Vagina (tissue), 2 donors: ENCODE measurements around the gene REPS1. TPM values are rescaled to one million over a fixed set of nuclear protein-coding genes. Genes with fewer than 3 reads are reported as not detected.

Experiments
- DNase-seq, 2 donors: peaks; one replicate each; pipeline ENCODE4 v3.0.0-alpha.2; 2017; ENCODE audit errors: extremely low spot score in 2 of 2
- H3K27ac ChIP-seq: fragments of 200-600 bp; sonication (generic); one replicate; pipeline ENCODE4 v1.5.1; 2019
- H3K27me3 ChIP-seq: fragments of 200-600 bp; sonication (generic); one replicate; pipeline ENCODE4 v1.5.1; 2019
- H3K36me3 ChIP-seq, 2 donors: fragments of 200-600 bp; sonication (generic); one replicate each; pipeline ENCODE4 v1.5.1; 2017 to 2019
- H3K4me1 ChIP-seq: fragments of 200-600 bp; sonication (generic); one replicate; pipeline ENCODE4 v1.5.1; 2019
- H3K4me3 ChIP-seq, 2 donors: fragments of 200-600 bp; sonication (generic); 1 replicate in 1 of 2; 2 replicates in 1 of 2; pipeline ENCODE4 v1.5.1; 2016 to 2019
- H3K9me3 ChIP-seq: fragments of 200-600 bp; sonication (generic); one replicate; pipeline ENCODE4 v1.5.1; 2019
- POLR2A ChIP-seq, 2 donors: fragments of 450-650 bp; IDR thresholded peaks; one replicate each; pipeline ENCODE4 v1.6.1; 2017; ENCODE audit warnings: antibody characterized with exemption in 2 of 2, mild to moderate bottlenecking in 2 of 2, moderate library complexity in 2 of 2
- POLR2AphosphoS5 ChIP-seq, 2 donors: sonication (generic); formaldehyde crosslinking; IDR thresholded peaks; one replicate each; pipeline ENCODE4 v1.9.0; 2017; ENCODE audit warnings: antibody characterized with exemption in 2 of 2, mild to moderate bottlenecking in 2 of 2, low read depth in 1 of 2; ENCODE audit not compliant: insufficient read depth in 1 of 2
- intact Hi-C: fragments of 100-400 bp; cut with DNase I; formaldehyde crosslinking; loops from one replicate; pipeline ENCODE4 v1.15.1; 2023
- total RNA-seq: library from RNA; depleted of rRNA; stranded (reverse); fragments of >200 nt; gene quantifications from one replicate; pipeline ENCODE4 v1.2.3, GENCODE V29; 2016
- TF ChIP-seq, protein P1 (sequence below), 3 experiments: fragments of 450-650 bp in 2 of 3; fragments of 200-600 bp in 1 of 3; sonication (generic) in 1 of 3; IDR thresholded peaks; one replicate each; pipeline ENCODE4 v1.5.1; 2017 to 2019; ENCODE audit warnings: antibody characterized with exemption in 3 of 3, mild to moderate bottlenecking in 2 of 3, moderate library complexity in 2 of 3

The REPS1 gene
- total RNA-seq, 1 donor from 2014 or later, result 96.5 TPM

DNA sequence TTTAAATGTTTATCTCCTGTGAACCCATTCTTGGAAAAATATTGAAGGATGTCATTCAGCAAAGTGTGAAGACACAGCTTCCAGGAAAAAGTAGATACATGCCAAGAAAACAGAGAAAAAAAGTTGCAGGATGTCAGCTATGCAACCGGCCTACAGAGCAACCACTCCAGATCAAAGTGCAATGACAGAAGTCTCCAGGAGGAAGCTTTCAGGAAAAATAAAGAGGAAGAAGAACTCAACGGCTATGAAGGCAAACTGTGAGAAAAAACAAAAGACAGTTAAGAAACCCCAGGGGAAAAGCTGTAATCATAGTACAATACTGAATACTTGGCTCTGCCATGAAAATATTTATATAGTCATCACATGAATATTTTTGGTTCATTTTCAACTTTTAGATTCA is 30.6 kb downstream of the REPS1 start:
- intact Hi-C loops, result no loop called here
- no peaks in the 10 kb centered on the region for H3K9me3 ChIP-seq
- H3K27ac ChIP-seq, result no peak overlapping the region
- no peak overlapping the region for H3K4me3 ChIP-seq
- H3K27me3 ChIP-seq, result no peaks in the 10 kb centered on the region
- no peaks in the 10 kb centered on the region for H3K36me3 ChIP-seq
- TF ChIP-seq POLR2AphosphoS5 (IDR thresholded peaks at IDR 0.05; ENCODE audit: insufficient read depth in 1 of 2, low read depth in 1 of 2), result no peak
- TF ChIP-seq POLR2A (IDR thresholded peaks at IDR 0.05), result no peak
- peaks cover 29% of the 10 kb centered on the region for H3K4me1 ChIP-seq
- no peak for DNase-seq

GRCh38 chr6:138956244-138956924 is 31.7 kb downstream of the REPS1 start:
- H3K9me3 ChIP-seq, result no peaks in the 10 kb centered on the region
- no peak for TF ChIP-seq POLR2AphosphoS5 (IDR thresholded peaks at IDR 0.05; ENCODE audit: insufficient read depth in 1 of 2, low read depth in 1 of 2)
- TF ChIP-seq POLR2A (IDR thresholded peaks at IDR 0.05), result no peak
- TF ChIP-seq, protein P1, sequence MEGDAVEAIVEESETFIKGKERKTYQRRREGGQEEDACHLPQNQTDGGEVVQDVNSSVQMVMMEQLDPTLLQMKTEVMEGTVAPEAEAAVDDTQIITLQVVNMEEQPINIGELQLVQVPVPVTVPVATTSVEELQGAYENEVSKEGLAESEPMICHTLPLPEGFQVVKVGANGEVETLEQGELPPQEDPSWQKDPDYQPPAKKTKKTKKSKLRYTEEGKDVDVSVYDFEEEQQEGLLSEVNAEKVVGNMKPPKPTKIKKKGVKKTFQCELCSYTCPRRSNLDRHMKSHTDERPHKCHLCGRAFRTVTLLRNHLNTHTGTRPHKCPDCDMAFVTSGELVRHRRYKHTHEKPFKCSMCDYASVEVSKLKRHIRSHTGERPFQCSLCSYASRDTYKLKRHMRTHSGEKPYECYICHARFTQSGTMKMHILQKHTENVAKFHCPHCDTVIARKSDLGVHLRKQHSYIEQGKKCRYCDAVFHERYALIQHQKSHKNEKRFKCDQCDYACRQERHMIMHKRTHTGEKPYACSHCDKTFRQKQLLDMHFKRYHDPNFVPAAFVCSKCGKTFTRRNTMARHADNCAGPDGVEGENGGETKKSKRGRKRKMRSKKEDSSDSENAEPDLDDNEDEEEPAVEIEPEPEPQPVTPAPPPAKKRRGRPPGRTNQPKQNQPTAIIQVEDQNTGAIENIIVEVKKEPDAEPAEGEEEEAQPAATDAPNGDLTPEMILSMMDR (IDR thresholded peaks at IDR 0.05), result no peak
- H3K4me1 ChIP-seq, result peaks cover 29% of the 10 kb centered on the region
- intact Hi-C loops, result no loop called here
- H3K27me3 ChIP-seq, result no peaks in the 10 kb centered on the region
- H3K4me3 ChIP-seq, result no peak overlapping the region
- no peak for DNase-seq
- H3K36me3 ChIP-seq, result no peaks in the 10 kb centered on the region
- H3K27ac ChIP-seq, result no peak overlapping the region

- TF ChIP-seq, protein P1 (IDR thresholded peaks at IDR 0.05), result no peak
- TF ChIP-seq POLR2A (IDR thresholded peaks at IDR 0.05) (no peak), POLR2AphosphoS5 (IDR thresholded peaks at IDR 0.05; ENCODE audit: insufficient read depth in 1 of 2, low read depth in 1 of 2) (no peak)
- H3K36me3 ChIP-seq, result no peaks in the 10 kb centered on the region
- H3K27ac ChIP-seq, result no peak overlapping the region
- H3K27me3 ChIP-seq, result no peaks in the 10 kb centered on the region
- no peak for DNase-seq
- no peak overlapping the region for H3K4me3 ChIP-seq
- intact Hi-C loops, result no loop called here
- H3K9me3 ChIP-seq, result no peaks in the 10 kb centered on the region
- H3K4me1 ChIP-seq, result peaks cover 29% of the 10 kb centered on the region
These were observed 32.8 kb downstream of the REPS1 start for GRCh38 chr6:138955262-138955661.

- DNase-seq, result no peak
- H3K9me3 ChIP-seq, result no peaks in the 10 kb centered on the region
- no peaks in the 10 kb centered on the region for H3K36me3 ChIP-seq
- H3K4me1 ChIP-seq, result peaks cover 24% of the 10 kb centered on the region
- no peaks in the 10 kb centered on the region for H3K27me3 ChIP-seq
- no peak overlapping the region for H3K27ac ChIP-seq
- no peak overlapping the region for H3K4me3 ChIP-seq
- TF ChIP-seq POLR2AphosphoS5 (IDR thresholded peaks at IDR 0.05; ENCODE audit: insufficient read depth in 1 of 2, low read depth in 1 of 2) (no peak), POLR2A (IDR thresholded peaks at IDR 0.05) (no peak)
- intact Hi-C loops, result no loop called here
These were observed 34.6 kb downstream of the REPS1 start for GRCh38 chr6:138953451-138953850.

- intact Hi-C loops, result no loop called here
- Histone ChIP-seq H3K27me3 (no peaks in the 10 kb centered on the region), H3K9me3 (no peaks in the 10 kb centered on the region), H3K4me1 (peaks cover 12% of the 10 kb centered on the region), H3K27ac (no peak overlapping the region), H3K4me3 (no peak overlapping the region), H3K36me3 (peaks cover 0 to 20% of the 10 kb centered on the region in 2 donors)
- no peak for DNase-seq
- no peak for TF ChIP-seq POLR2A (IDR thresholded peaks at IDR 0.05)
- TF ChIP-seq, protein P1 (IDR thresholded peaks at IDR 0.05), result no peak
- no peak for TF ChIP-seq POLR2AphosphoS5 (IDR thresholded peaks at IDR 0.05; ENCODE audit: insufficient read depth in 1 of 2, low read depth in 1 of 2)
These were observed 39.4 kb downstream of the REPS1 start for GRCh38 chr6:138948546-138949179.

DNA sequence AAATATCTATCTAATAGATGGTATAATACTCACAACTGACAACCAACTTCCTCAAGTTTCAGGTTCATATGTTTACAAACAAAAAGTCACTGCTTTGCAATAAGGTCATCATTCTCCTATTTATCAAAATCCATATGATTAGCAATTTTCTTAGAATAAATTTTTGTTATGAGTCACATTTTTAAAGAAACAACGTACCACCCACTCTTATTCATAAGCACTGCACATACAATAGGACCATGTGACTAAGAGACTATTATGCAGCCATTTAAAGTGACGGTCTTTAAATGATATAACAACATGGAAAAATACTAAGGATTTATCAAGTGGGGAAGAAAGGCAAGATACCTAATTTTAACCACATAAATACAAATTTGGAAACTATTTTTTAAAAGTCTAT is 40.0 kb downstream of the REPS1 start:
- TF ChIP-seq POLR2A (IDR thresholded peaks at IDR 0.05) (no peak), POLR2AphosphoS5 (IDR thresholded peaks at IDR 0.05; ENCODE audit: insufficient read depth in 1 of 2, low read depth in 1 of 2) (no peak)
- TF ChIP-seq, protein P1 (IDR thresholded peaks at IDR 0.05), result no peak
- Histone ChIP-seq H3K4me1 (peaks cover 12% of the 10 kb centered on the region), H3K4me3 (no peak overlapping the region), H3K27ac (no peak overlapping the region), H3K9me3 (no peaks in the 10 kb centered on the region), H3K36me3 (peaks cover 0 to 21% of the 10 kb centered on the region in 2 donors), H3K27me3 (no peaks in the 10 kb centered on the region)
- intact Hi-C loops, result no loop called here
- DNase-seq, result no peak
